Activated naive CD4-positive, alpha-beta T cell treated with anti-CD3 and anti-CD28 coated beads for 36 hours (primary cell): ENCODE results near the gene KRTAP5-2. TPM values are rescaled to one million over a fixed set of nuclear protein-coding genes. Genes with fewer than 3 reads are reported as not detected.
"Not testable (repeated sequence)": the region's sequence is repeated elsewhere in the genome, so short reads cannot be mapped to it uniquely, and the experiment has no call there.

Source experiments
- CTCF ChIA-PET: fragments of 350-600 bp; sonication (Branson Sonifier 250); formaldehyde crosslinking; loops from one replicate; lab custom pipeline; 2021; ENCODE audit warnings: antibody characterized with exemption; lab: Charles Lee
- DNase-seq: peaks from one replicate; pipeline ENCODE4 v3.0.0-alpha.2; 2020
- H3K27ac Mint-ChIP-seq: one replicate; pipeline ENCODE4 v1.8.0; 2021; ENCODE audit warnings: mild to moderate bottlenecking, mixed read lengths
- H3K27me3 Mint-ChIP-seq: one replicate; pipeline ENCODE4 v1.8.0; 2021; ENCODE audit warnings: low read depth, mixed read lengths
- H3K36me3 Mint-ChIP-seq: one replicate; pipeline ENCODE4 v1.8.0; 2021; ENCODE audit warnings: low read depth, mixed read lengths
- H3K4me1 Mint-ChIP-seq: one replicate; pipeline ENCODE4 v1.8.0; 2021; ENCODE audit warnings: low read depth, mixed read lengths
- H3K4me3 Mint-ChIP-seq: one replicate; pipeline ENCODE4 v1.8.0; 2021; ENCODE audit warnings: mild to moderate bottlenecking, moderate library complexity, mixed read lengths
- H3K9me3 Mint-ChIP-seq: one replicate; pipeline ENCODE4 v1.8.0; 2021; ENCODE audit warnings: mixed read lengths
- intact Hi-C: fragments of 100-400 bp; cut with micrococcal nuclease; formaldehyde crosslinking; loops from one replicate; pipeline ENCODE4 v1.15.1; 2023
- total RNA-seq, 2 experiments: library from RNA; stranded (reverse); gene quantifications; one replicate each; pipeline ENCODE4 v1.2.3, GENCODE V29; 2021

The KRTAP5-2 gene
- total RNA-seq, 2 experiments from 2014 or later: not detected

GRCh38 chr11:1622086-1622485 is 24.0 kb upstream of the KRTAP5-2 start, which contains the start of gene KRTAP5-4:
Gene KRTAP5-4, minus strand, starts transcription at chr11:1622138. Its CDS starts 45 bp downstream, at chr11:1622093.
- Mint-ChIP-seq H3K27me3 (peaks cover 3% of the 10 kb centered on the region), H3K4me1 (peaks cover 4% of the 10 kb centered on the region), H3K9me3 (no peaks in the 10 kb centered on the region), H3K27ac (no peak within 1 kb of the TSS), H3K4me3 (no peak within 1 kb of the TSS), H3K36me3 (no peaks in the 10 kb centered on the region)
- CTCF ChIA-PET: interaction anchor here (0.6 kb wide), 1 partner anchor 9 kb away, joined by 3 read pairs; no protein-coding TSS in a partner anchor
- DNase-seq: no peak
- intact Hi-C loops: no loop called here

DNA sequence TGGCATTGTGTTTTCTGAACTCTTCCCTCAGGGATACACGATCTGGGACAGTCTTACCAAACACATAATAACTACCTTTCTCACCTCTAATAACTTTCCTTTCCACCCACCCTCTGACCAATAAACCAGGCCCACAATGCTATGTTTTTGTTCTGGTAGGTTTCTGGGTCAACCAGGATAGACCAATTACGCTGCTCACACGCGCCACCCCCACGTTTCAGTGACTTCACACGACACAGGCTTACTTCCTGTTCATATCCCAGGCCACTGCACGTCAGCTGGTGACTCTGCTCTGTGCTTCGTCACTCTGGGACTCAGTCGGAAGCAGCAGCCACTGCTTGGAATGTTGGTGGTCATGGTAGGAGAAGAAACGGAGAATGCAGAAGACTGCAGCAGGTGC is 21.4 kb upstream of the KRTAP5-2 start:
- CTCF ChIA-PET: interaction anchor here (1.3 kb wide), 1 partner anchor 33 kb away, joined by 3 read pairs; no protein-coding TSS in a partner anchor
- peaks cover 3% of the 10 kb centered on the region for H3K27me3 Mint-ChIP-seq
- peaks cover 4% of the 10 kb centered on the region for H3K4me1 Mint-ChIP-seq
- H3K4me3 Mint-ChIP-seq: no peak overlapping the region
- peak; percentile 37 for DNase-seq
- intact Hi-C loops: no loop called here
- H3K27ac Mint-ChIP-seq: no peak overlapping the region
- H3K36me3 Mint-ChIP-seq: no peaks in the 10 kb centered on the region
- H3K9me3 Mint-ChIP-seq: no peaks in the 10 kb centered on the region

DNA sequence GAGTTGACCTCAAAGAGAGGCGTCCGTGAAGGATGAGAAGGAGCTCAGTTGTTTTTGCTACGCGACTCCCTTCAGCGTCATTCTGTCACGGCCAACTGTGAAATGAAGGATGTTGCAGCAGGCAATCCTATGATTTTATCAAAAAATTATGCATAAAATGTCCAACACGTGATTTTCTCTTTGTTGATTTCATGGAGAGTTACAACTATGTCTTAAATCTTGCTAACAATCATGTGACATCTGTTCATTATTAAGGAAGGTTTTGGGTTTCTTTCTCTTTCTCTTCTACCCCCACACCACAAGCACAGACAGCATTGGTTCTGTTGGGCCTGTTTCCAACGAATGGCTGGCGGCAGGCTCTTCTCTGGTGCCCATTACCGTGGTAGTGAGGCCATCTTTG is 20.1 kb upstream of the KRTAP5-2 start:
- Mint-ChIP-seq H3K27ac (no peak overlapping the region), H3K36me3 (no peaks in the 10 kb centered on the region), H3K9me3 (no peaks in the 10 kb centered on the region), H3K4me1 (peaks cover 4% of the 10 kb centered on the region), H3K4me3 (no peak overlapping the region), H3K27me3 (peaks cover 3% of the 10 kb centered on the region)
- CTCF ChIA-PET: interaction anchor here (0.9 to 1.8 kb wide), 3 partner anchors 21 to 164 kb away, joined by 3 to 6 read pairs (median 4); no protein-coding TSS in a partner anchor
- no peak for DNase-seq
- intact Hi-C loops: no loop called here

GRCh38 chr11:1608363-1608762 is 10.3 kb upstream of the KRTAP5-2 start, which contains the start of gene KRTAP5-3:
Gene KRTAP5-3, minus strand, starts transcription at chr11:1608463. Its CDS starts 78 bp downstream, at chr11:1608385.
- Mint-ChIP-seq H3K4me3 (no peak within 1 kb of the TSS), H3K27ac (no peak within 1 kb of the TSS), H3K9me3 (no peaks in the 10 kb centered on the region), H3K36me3 (no peaks in the 10 kb centered on the region), H3K4me1 (peaks cover 2% of the 10 kb centered on the region), H3K27me3 (peaks cover 12% of the 10 kb centered on the region)
- CTCF ChIA-PET: no interaction called here
- no peak for DNase-seq
- intact Hi-C loops: no loop called here

DNA sequence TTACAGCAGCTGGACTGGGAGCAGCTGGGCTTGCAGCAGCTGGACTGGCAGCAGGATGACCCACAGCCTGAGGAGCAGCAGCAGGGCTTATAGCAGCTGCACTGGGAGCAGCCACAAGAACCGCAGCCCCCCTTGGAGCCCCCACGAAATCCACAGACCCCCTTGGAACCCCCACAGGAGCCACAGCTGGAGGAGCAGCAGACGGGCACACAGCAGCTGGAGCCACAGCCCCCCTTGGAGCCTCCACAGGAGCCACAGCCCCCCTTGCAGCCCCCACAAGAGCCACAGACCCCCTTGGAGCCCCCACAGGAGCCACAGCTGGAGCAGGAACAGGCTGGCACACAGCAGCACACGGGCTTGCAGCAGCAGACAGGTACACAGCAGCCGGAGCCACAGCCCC is 9.8 kb upstream of the KRTAP5-2 start:
- H3K9me3 Mint-ChIP-seq, H3K36me3 Mint-ChIP-seq, intact Hi-C loops, H3K4me3 Mint-ChIP-seq, H3K27ac Mint-ChIP-seq, H3K4me1 Mint-ChIP-seq, CTCF ChIA-PET, DNase-seq: not testable (repeated sequence)
- peaks cover 12% of the 10 kb centered on the region for H3K27me3 Mint-ChIP-seq

- CTCF ChIA-PET: not testable (repeated sequence)
Measured at GRCh38 chr11:1607156-1607845, 9.2 kb upstream of the KRTAP5-2 start.

DNA sequence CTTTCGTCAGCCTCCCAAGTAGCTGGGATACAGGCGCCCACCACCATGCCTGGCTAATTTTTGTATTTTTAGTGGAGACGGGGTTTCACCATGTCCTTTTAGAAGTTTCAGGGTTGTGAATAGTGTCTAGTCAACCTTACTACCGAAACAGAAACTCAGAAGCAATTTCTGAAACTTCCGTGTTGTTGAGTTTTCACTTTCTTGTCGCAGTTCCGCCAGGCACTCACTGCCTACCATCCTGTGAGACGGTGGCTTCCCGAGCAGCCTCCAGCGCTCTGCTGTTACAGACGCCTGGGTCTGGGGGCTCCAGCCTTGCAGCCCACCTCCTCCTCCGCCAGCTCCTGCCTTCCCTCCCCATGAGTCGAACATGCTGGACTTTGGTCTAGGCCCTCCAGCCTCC is 7.8 kb upstream of the KRTAP5-2 start:
- DNase-seq: peak; percentile 19
- H3K36me3 Mint-ChIP-seq, H3K4me1 Mint-ChIP-seq, H3K27ac Mint-ChIP-seq, intact Hi-C loops, H3K4me3 Mint-ChIP-seq, H3K9me3 Mint-ChIP-seq: not testable (repeated sequence)
- peaks cover 14% of the 10 kb centered on the region for H3K27me3 Mint-ChIP-seq
- CTCF ChIA-PET: interaction anchor here (0.7 to 0.9 kb wide), 2 partner anchors 10 to 17 kb away, joined by 3 read pairs; no protein-coding TSS in a partner anchor

More at GRCh38 chr11:1607156-1607845, 9.2 kb upstream of the KRTAP5-2 start:
- H3K4me3 Mint-ChIP-seq, H3K36me3 Mint-ChIP-seq, H3K4me1 Mint-ChIP-seq, H3K9me3 Mint-ChIP-seq, intact Hi-C loops, H3K27ac Mint-ChIP-seq, DNase-seq: not testable (repeated sequence)
- H3K27me3 Mint-ChIP-seq: peaks cover 14% of the 10 kb centered on the region

GRCh38 chr11:1604711-1605110 is 6.6 kb upstream of the KRTAP5-2 start:
- H3K4me1 Mint-ChIP-seq: peaks cover 2% of the 10 kb centered on the region
- H3K9me3 Mint-ChIP-seq: no peaks in the 10 kb centered on the region
- no peak overlapping the region for H3K27ac Mint-ChIP-seq
- no peak for DNase-seq
- intact Hi-C loops: no loop called here
- peaks cover 13% of the 10 kb centered on the region for H3K27me3 Mint-ChIP-seq
- no peaks in the 10 kb centered on the region for H3K36me3 Mint-ChIP-seq
- no peak overlapping the region for H3K4me3 Mint-ChIP-seq
- CTCF ChIA-PET: interaction anchor here (0.9 kb wide), 1 partner anchor 9 kb away, joined by 3 read pairs; no protein-coding TSS in a partner anchor

DNA sequence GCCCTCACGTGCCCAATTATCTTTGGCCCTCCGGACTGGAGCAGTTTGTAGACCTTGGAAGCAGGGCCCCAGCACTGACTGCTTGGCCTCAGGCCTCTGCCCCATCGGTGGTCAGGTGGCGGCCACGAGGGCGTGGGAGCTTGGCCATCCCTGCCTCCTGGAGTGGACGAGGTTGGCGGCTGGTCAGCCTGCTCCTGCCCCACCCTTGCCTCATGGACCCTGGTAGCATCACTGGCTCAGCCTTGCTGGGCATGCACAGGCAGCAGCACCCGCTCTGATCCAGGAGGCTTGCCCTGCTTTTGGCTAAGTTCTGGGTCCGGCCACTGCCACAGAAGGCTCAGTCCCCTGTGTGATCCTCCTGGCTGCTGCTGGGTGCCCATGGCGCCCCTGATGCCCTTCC is 6.1 kb upstream of the KRTAP5-2 start:
- H3K36me3 Mint-ChIP-seq: no peaks in the 10 kb centered on the region
- peaks cover 2% of the 10 kb centered on the region for H3K4me1 Mint-ChIP-seq
- intact Hi-C loops: no loop called here
- CTCF ChIA-PET: no interaction called here
- no peak overlapping the region for H3K4me3 Mint-ChIP-seq
- no peak overlapping the region for H3K27ac Mint-ChIP-seq
- no peak for DNase-seq
- H3K27me3 Mint-ChIP-seq: peaks cover 16% of the 10 kb centered on the region
- H3K9me3 Mint-ChIP-seq: no peaks in the 10 kb centered on the region

GRCh38 chr11:1603629-1604028 is 5.5 kb upstream of the KRTAP5-2 start:
- no peaks in the 10 kb centered on the region for H3K36me3 Mint-ChIP-seq
- CTCF ChIA-PET: no interaction called here
- H3K4me3 Mint-ChIP-seq: no peak overlapping the region
- DNase-seq: no peak
- H3K9me3 Mint-ChIP-seq: no peaks in the 10 kb centered on the region
- no peak overlapping the region for H3K27ac Mint-ChIP-seq
- peaks cover 2% of the 10 kb centered on the region for H3K4me1 Mint-ChIP-seq
- H3K27me3 Mint-ChIP-seq: peaks cover 15% of the 10 kb centered on the region
- intact Hi-C loops: no loop called here

GRCh38 chr11:1601663-1602062 is 3.6 kb upstream of the KRTAP5-2 start:
- H3K36me3 Mint-ChIP-seq, H3K27ac Mint-ChIP-seq, CTCF ChIA-PET, DNase-seq, H3K4me3 Mint-ChIP-seq, H3K4me1 Mint-ChIP-seq, H3K9me3 Mint-ChIP-seq, intact Hi-C loops: not testable (repeated sequence)
- peaks cover 13% of the 10 kb centered on the region for H3K27me3 Mint-ChIP-seq

DNA sequence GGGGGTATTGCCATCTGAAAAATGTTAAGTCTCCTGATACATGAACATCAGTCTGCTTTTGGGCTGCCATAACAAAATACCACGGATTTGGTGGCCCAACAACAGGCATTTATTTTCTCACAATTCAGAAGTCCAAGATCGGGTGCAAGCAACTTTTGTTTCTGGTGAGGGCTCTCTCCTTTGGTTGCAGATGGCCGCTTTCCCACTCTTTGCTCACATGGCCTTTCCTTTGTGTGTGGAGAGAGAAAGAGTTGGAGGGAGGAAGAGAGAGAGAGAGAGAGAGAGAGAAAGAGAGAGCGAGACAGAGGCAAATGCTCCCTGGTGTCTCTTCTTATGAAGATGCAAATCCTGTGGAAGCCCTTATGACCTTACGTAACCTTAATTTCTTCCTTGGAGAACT is 2.5 kb upstream of the KRTAP5-2 start:
- Mint-ChIP-seq H3K4me1 (no peaks in the 10 kb centered on the region), H3K27ac (no peak overlapping the region), H3K9me3 (no peaks in the 10 kb centered on the region), H3K4me3 (no peak overlapping the region), H3K36me3 (no peaks in the 10 kb centered on the region), H3K27me3 (peaks cover 17% of the 10 kb centered on the region)
- CTCF ChIA-PET: no interaction called here
- intact Hi-C loops: no loop called here
- DNase-seq: no peak

DNA sequence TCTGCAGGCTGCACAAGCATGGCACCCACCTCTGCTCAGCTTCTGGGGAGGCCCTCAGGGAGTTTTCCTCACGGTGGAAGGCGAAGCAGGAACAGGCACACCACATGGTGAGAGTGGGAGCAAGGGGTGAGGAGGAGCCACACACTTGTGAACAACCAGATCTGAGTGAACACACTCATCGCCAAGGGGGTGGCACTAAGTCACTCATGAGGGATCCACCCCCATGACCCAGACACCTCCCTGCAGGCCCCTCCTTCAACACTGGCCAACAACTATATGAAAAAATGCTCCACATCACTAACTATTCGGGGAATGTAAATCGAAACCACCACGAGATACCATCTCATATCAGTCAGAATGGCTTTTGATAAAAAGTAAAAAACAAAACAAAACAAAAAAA is 722 bp upstream of the KRTAP5-2 start:
- peaks cover 5% of the 10 kb centered on the region for H3K4me1 Mint-ChIP-seq
- H3K27ac Mint-ChIP-seq: no peak overlapping the region
- H3K4me3 Mint-ChIP-seq: no peak overlapping the region
- no peak for DNase-seq
- H3K27me3 Mint-ChIP-seq: peaks cover 19% of the 10 kb centered on the region
- H3K36me3 Mint-ChIP-seq: no peaks in the 10 kb centered on the region
- CTCF ChIA-PET: interaction anchor here (0.9 to 1.4 kb wide), 4 partner anchors 24 to 54 kb away, joined by 3 to 5 read pairs (median 4); no protein-coding TSS in a partner anchor
- intact Hi-C loops: no loop called here
- H3K9me3 Mint-ChIP-seq: no peaks in the 10 kb centered on the region
